Bronchial epithelial cell (primary cell): Measurements from ENCODE around the gene TCEAL4. TPM values are rescaled to one million over a fixed set of nuclear protein-coding genes. Genes with fewer than 3 reads are reported as not detected.

ENCODE experiments used
- DNase-seq: peaks from one replicate; pipeline ENCODE4 v3.0.0-alpha.2; 2010; ENCODE audit warnings: low read depth
- FAIRE-seq: peaks from 2 replicates; lab custom pipeline; 2011; peaks lifted over from hg19 to GRCh38; lab: Jason Lieb, UNC
- H3K27me3 ChIP-seq: 2 replicates; pipeline ENCODE4 v1.5.1; 2011; ENCODE audit warnings: low read length; ENCODE audit not compliant: control insufficient read depth, insufficient read depth
- H3K36me3 ChIP-seq: 2 replicates; pipeline ENCODE4 v1.5.1; 2011; ENCODE audit warnings: low read length; ENCODE audit not compliant: control insufficient read depth, insufficient read depth
- H3K4me3 ChIP-seq: 2 replicates; pipeline ENCODE4 v1.5.1; 2011; ENCODE audit warnings: mild to moderate bottlenecking, low read depth, low read length, control low read depth
- CTCF ChIP-seq: IDR thresholded peaks from 2 replicates; pipeline ENCODE4 v1.5.1; 2011; ENCODE audit warnings: mild to moderate bottlenecking, moderate library complexity, low read length, control low read depth, inconsistent platforms; ENCODE audit not compliant: insufficient read depth, severe bottlenecking
- total RNA-seq: library from RNA; depleted of rRNA; stranded (reverse); fragments of >200 nt; gene quantifications from 2 replicates; pipeline ENCODE4 v1.2.1, GENCODE V29; 2014

The TCEAL4 gene
- total RNA-seq, 1 donor from 2014 or later, result 23.4 TPM

GRCh38 chrX:103554687-103555424, 30.5 kb upstream of the TCEAL4 start:
- Histone ChIP-seq H3K36me3 (no peaks in the 10 kb centered on the region), H3K4me3 (peak overlapping the region; percentile 38), H3K27me3 (no peaks in the 10 kb centered on the region)
- DNase-seq (peak; percentile 37), FAIRE-seq (no peak)
- TF ChIP-seq CTCF, result no peak

GRCh38 chrX:103556963-103557612, 28.2 kb upstream of the TCEAL4 start:
- DNase-seq (no peak), FAIRE-seq (peak; percentile 36)
- no peaks in the 10 kb centered on the region for H3K27me3 ChIP-seq
- no peak for TF ChIP-seq CTCF
- H3K4me3 ChIP-seq, result no peak overlapping the region
- H3K36me3 ChIP-seq, result no peaks in the 10 kb centered on the region

GRCh38 chrX:103560256-103560655, 25.1 kb upstream of the TCEAL4 start:
- TF ChIP-seq CTCF, result no peak
- Histone ChIP-seq H3K27me3 (no peaks in the 10 kb centered on the region), H3K36me3 (no peaks in the 10 kb centered on the region), H3K4me3 (no peak overlapping the region)
- FAIRE-seq (no peak), DNase-seq (no peak)

- Histone ChIP-seq H3K4me3 (no peak overlapping the region), H3K36me3 (no peaks in the 10 kb centered on the region), H3K27me3 (no peaks in the 10 kb centered on the region)
- FAIRE-seq, result no peak
- peak; percentile 23 for DNase-seq
- no peak for TF ChIP-seq CTCF
These were observed 22.5 kb upstream of the TCEAL4 start for GRCh38 chrX:103562801-103563200.

GRCh38 chrX:103565197-103565596, 20.1 kb upstream of the TCEAL4 start:
- Histone ChIP-seq H3K36me3 (no peaks in the 10 kb centered on the region), H3K27me3 (no peaks in the 10 kb centered on the region), H3K4me3 (no peak overlapping the region)
- FAIRE-seq (no peak), DNase-seq (no peak)
- TF ChIP-seq CTCF, result no peak
